Sigmoid colon (tissue), 4 donors: ENCODE data around the gene FBXO27.

Experiments used
- EP300 ChIP-seq, 4 donors: sonication (generic); formaldehyde crosslinking; IDR thresholded peaks; one replicate each; pipeline ENCODE4 v1.6.1; 2017; ENCODE audit warnings: antibody characterized with exemption in 4 of 4
- POLR2A ChIP-seq, 2 donors: fragments of 450-650 bp; IDR thresholded peaks; one replicate each; pipeline ENCODE4 v1.6.1; 2016; ENCODE audit warnings: antibody characterized with exemption in 2 of 2, mild to moderate bottlenecking in 2 of 2, moderate library complexity in 2 of 2
- TF ChIP-seq, protein P1 (sequence below), 4 experiments: fragments of 450-650 bp in 3 of 4; fragments of 200-600 bp in 1 of 4; IDR thresholded peaks; one replicate each; pipeline ENCODE4 v1.5.1; 2016 to 2019; ENCODE audit warnings: antibody characterized with exemption in 4 of 4, mild to moderate bottlenecking in 3 of 4, moderate library complexity in 2 of 4

- TF ChIP-seq, protein P1, sequence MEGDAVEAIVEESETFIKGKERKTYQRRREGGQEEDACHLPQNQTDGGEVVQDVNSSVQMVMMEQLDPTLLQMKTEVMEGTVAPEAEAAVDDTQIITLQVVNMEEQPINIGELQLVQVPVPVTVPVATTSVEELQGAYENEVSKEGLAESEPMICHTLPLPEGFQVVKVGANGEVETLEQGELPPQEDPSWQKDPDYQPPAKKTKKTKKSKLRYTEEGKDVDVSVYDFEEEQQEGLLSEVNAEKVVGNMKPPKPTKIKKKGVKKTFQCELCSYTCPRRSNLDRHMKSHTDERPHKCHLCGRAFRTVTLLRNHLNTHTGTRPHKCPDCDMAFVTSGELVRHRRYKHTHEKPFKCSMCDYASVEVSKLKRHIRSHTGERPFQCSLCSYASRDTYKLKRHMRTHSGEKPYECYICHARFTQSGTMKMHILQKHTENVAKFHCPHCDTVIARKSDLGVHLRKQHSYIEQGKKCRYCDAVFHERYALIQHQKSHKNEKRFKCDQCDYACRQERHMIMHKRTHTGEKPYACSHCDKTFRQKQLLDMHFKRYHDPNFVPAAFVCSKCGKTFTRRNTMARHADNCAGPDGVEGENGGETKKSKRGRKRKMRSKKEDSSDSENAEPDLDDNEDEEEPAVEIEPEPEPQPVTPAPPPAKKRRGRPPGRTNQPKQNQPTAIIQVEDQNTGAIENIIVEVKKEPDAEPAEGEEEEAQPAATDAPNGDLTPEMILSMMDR (IDR thresholded peaks at IDR 0.05): no peak
- no peak for TF ChIP-seq EP300 (IDR thresholded peaks at IDR 0.05)
- TF ChIP-seq POLR2A (IDR thresholded peaks at IDR 0.05): no peak
Measured at GRCh38 chr19:39057615-39058014, 25.3 kb upstream of the FBXO27 start.
